Duodenal mucosa (tissue), 2 donors: Measurements from ENCODE around the gene RIMBP2.

ENCODE experiments used
- H3K27ac ChIP-seq: one replicate; pipeline ENCODE4 v1.7.0; 2013; ENCODE audit warnings: low read depth, low read length
- H3K27me3 ChIP-seq, 2 donors: one replicate each; pipeline ENCODE4 v1.7.0; 2013; ENCODE audit warnings: low read length in 2 of 2, control low read depth in 1 of 2; ENCODE audit not compliant: insufficient read depth in 2 of 2, control insufficient read depth in 1 of 2
- H3K36me3 ChIP-seq, 2 donors: one replicate each; pipeline ENCODE4 v1.7.0; 2013; ENCODE audit warnings: low read length in 2 of 2, control low read depth in 1 of 2; ENCODE audit not compliant: insufficient read depth in 2 of 2, control insufficient read depth in 1 of 2
- H3K4me1 ChIP-seq, 2 donors: one replicate each; pipeline ENCODE4 v1.7.0; 2013; ENCODE audit warnings: low read length in 2 of 2, control low read depth in 1 of 2; ENCODE audit not compliant: insufficient read depth in 2 of 2, control insufficient read depth in 1 of 2
- H3K4me3 ChIP-seq, 2 donors: one replicate each; pipeline ENCODE4 v1.7.0; 2013; ENCODE audit warnings: low read length in 2 of 2, low read depth in 1 of 2
- H3K9ac ChIP-seq, 2 donors: one replicate each; pipeline ENCODE4 v1.7.0; 2013; ENCODE audit warnings: low read length in 2 of 2, low read depth in 1 of 2
- H3K9me3 ChIP-seq, 2 donors: one replicate each; pipeline ENCODE4 v1.7.0; 2013; ENCODE audit warnings: low read length in 2 of 2, control low read depth in 1 of 2; ENCODE audit not compliant: control insufficient read depth in 1 of 2

RIMBP2 gene

DNA sequence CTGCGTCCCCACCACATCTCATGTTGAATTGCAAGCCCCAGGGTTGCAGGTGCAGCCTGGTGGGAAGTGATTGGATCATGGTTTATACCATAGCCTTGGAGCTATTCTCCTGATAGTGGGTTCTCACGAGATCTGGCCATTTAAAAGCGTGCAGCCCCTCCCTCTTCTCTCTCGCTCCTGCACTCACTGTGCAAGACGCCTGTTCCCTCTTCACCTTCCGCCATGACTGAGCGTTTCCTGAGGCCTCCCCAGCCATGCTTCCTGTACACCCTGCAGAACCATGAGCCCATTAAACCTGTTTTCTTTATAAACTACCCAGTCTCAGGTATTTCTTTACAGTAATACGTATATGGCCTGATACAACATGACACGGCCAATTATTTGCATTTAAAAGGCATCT lies 146.6 kb downstream of the RIMBP2 start:
- Histone ChIP-seq H3K27me3 (no peaks in the 10 kb centered on the region), H3K27ac (no peak overlapping the region), H3K36me3 (no peaks in the 10 kb centered on the region), H3K4me1 (no peaks in the 10 kb centered on the region), H3K9ac (no peak overlapping the region), H3K4me3 (no peak overlapping the region), H3K9me3 (peaks cover 7% of the 10 kb centered on the region in 2 donors)

- Histone ChIP-seq H3K27ac (no peak overlapping the region), H3K4me3 (no peak overlapping the region), H3K4me1 (no peaks in the 10 kb centered on the region), H3K27me3 (no peaks in the 10 kb centered on the region), H3K9me3 (peaks cover 7% of the 10 kb centered on the region in 2 donors), H3K36me3 (no peaks in the 10 kb centered on the region), H3K9ac (no peak overlapping the region)
These were observed 147.6 kb downstream of the RIMBP2 start for GRCh38 chr12:130568501-130568900.

DNA sequence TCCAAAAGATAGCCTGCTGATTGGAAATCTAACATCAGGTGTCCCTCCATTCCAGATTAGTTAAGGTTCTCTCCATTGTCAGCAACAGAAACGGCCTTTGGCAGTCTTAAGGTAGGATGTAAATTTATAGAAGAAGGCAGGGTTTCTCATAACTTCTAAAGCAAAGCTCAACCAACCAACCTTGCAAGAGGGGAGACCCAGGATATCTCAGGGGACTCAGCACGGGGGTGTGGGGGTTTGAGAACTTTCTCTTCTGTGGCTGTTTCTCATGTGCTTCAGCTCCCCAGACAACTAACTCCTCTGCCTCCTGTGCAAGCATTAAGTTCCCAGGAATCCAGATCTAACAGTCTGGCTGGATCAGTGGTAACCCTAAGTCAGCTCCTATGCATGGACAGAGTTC lies 148.1 kb downstream of the RIMBP2 start:
- H3K9me3 ChIP-seq: peaks cover 7% of the 10 kb centered on the region in 2 donors
- no peaks in the 10 kb centered on the region for H3K36me3 ChIP-seq
- no peak overlapping the region for H3K9ac ChIP-seq
- no peak overlapping the region for H3K4me3 ChIP-seq
- H3K27me3 ChIP-seq: no peaks in the 10 kb centered on the region
- H3K4me1 ChIP-seq: no peaks in the 10 kb centered on the region
- H3K27ac ChIP-seq: no peak overlapping the region

GRCh38 chr12:130566446-130567155 lies 149.5 kb downstream of the RIMBP2 start:
- H3K9ac ChIP-seq: no peak overlapping the region
- no peaks in the 10 kb centered on the region for H3K36me3 ChIP-seq
- H3K4me1 ChIP-seq: no peaks in the 10 kb centered on the region
- peaks cover 7% of the 10 kb centered on the region in 2 donors for H3K9me3 ChIP-seq
- H3K27me3 ChIP-seq: no peaks in the 10 kb centered on the region
- no peak overlapping the region for H3K27ac ChIP-seq
- no peak overlapping the region for H3K4me3 ChIP-seq

DNA sequence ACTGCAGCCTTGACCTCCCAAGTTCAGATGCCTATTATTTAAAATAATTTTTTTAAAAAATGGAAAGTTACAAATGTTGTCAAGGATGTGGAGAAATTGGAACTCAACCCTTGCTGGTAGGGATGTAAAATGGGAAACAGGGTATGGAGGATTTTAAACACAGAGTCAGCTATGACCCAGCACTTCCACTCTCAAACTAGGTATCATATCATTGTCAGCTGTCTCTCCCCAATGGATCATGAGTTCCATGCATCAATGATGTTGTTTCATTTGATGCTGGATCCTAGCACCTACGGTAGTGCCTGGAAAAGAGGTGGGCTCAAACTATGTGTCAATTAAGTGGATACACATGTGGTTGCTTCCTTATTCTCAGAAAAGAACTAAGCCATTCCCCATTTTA lies 150.9 kb downstream of the RIMBP2 start:
- no peak overlapping the region for H3K9ac ChIP-seq
- H3K4me1 ChIP-seq: no peaks in the 10 kb centered on the region
- peaks cover 7% of the 10 kb centered on the region in 2 donors for H3K9me3 ChIP-seq
- no peak overlapping the region for H3K27ac ChIP-seq
- H3K4me3 ChIP-seq: no peak overlapping the region
- H3K27me3 ChIP-seq: no peaks in the 10 kb centered on the region
- H3K36me3 ChIP-seq: no peaks in the 10 kb centered on the region

DNA sequence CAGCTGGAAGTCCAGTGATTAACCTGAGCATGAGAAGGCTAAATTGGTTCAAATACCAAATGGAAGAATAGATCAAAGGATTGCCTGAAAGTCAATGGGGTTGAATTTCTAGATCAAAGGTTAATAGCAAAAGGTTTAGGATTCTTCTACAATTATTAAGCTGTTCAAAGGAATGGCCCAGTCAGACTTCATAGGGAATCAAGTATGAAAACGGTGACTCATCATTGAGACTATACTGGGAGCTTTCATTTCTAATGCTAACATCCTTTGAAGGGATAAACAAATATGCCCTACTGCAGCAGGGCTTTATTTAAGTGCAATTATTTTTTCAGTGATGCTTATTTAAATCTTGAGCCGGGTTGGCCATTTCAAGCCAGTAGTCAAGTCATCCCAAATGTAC lies 152.8 kb downstream of the RIMBP2 start:
- no peak overlapping the region for H3K27ac ChIP-seq
- no peaks in the 10 kb centered on the region for H3K36me3 ChIP-seq
- H3K4me1 ChIP-seq: peaks cover 6 to 11% of the 10 kb centered on the region in 2 donors
- no peak overlapping the region for H3K4me3 ChIP-seq
- no peak overlapping the region for H3K9ac ChIP-seq
- H3K27me3 ChIP-seq: peaks cover 0 to 4% of the 10 kb centered on the region in 2 donors
- peaks cover 7% of the 10 kb centered on the region in 2 donors for H3K9me3 ChIP-seq

DNA sequence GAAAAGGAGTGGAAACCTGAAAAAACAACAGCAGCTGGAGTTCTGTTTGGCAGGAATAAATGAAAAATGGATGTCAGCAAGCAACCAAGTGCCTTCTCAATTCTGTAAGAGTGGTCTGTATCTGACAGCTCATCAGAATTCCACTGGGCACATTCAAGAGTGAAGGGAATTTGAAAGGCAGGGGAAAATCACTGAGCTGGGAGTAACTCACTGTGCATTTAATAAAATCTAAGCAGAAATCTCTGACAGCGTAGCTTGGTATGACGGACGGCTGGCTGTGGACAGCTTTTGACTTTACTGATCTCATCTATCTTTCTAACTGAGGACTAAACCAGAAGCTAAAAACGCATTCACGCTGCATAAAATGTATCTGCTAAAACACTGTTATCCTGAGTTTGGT lies 153.4 kb downstream of the RIMBP2 start:
- Histone ChIP-seq H3K27ac (no peak overlapping the region), H3K4me1 (peaks cover 12 to 15% of the 10 kb centered on the region in 2 donors), H3K36me3 (no peaks in the 10 kb centered on the region), H3K27me3 (peaks cover 0 to 4% of the 10 kb centered on the region in 2 donors), H3K9me3 (peaks cover 7% of the 10 kb centered on the region in 2 donors), H3K4me3 (no peak overlapping the region), H3K9ac (no peak overlapping the region)

- H3K9ac ChIP-seq: no peak overlapping the region
- peaks cover 26 to 38% of the 10 kb centered on the region in 2 donors for H3K4me1 ChIP-seq
- no peaks in the 10 kb centered on the region for H3K36me3 ChIP-seq
- H3K27me3 ChIP-seq: peaks cover 0 to 4% of the 10 kb centered on the region in 2 donors
- H3K4me3 ChIP-seq: no peak overlapping the region
- no peak overlapping the region for H3K27ac ChIP-seq
- peaks cover 2 to 3% of the 10 kb centered on the region in 2 donors for H3K9me3 ChIP-seq
These were observed 155.8 kb downstream of the RIMBP2 start for GRCh38 chr12:130560321-130560720.

DNA sequence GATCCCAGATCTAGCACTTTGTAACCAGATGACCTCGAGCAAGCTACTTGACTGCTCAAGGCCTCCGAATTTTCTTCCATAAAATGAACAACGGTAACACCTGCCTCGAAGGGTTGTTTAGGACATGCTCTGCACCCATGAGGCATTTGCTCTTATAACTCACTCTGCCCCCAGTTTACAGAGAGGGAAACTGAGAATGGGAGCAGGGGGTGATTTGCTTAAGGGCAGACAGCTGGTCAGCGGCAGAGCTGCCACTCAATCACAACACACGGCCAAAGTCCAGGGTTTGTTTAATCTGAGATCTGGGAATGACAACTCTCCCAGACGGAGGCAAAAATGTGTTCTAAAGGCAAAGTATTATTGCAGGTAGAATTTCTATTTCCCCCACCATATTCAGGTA lies 156.3 kb downstream of the RIMBP2 start:
- H3K36me3 ChIP-seq: no peaks in the 10 kb centered on the region
- no peak overlapping the region for H3K4me3 ChIP-seq
- H3K4me1 ChIP-seq: peaks cover 26 to 38% of the 10 kb centered on the region in 2 donors
- no peak overlapping the region for H3K9ac ChIP-seq
- H3K27ac ChIP-seq: no peak overlapping the region
- H3K9me3 ChIP-seq: no peaks in the 10 kb centered on the region
- peaks cover 0 to 4% of the 10 kb centered on the region in 2 donors for H3K27me3 ChIP-seq

- H3K4me3 ChIP-seq: peak overlapping the region in 1 of 2 donors; percentile 19
- no peak overlapping the region for H3K9ac ChIP-seq
- peaks cover 0 to 4% of the 10 kb centered on the region in 2 donors for H3K27me3 ChIP-seq
- peaks cover 26 to 38% of the 10 kb centered on the region in 2 donors for H3K4me1 ChIP-seq
- no peaks in the 10 kb centered on the region for H3K9me3 ChIP-seq
- H3K36me3 ChIP-seq: no peaks in the 10 kb centered on the region
- H3K27ac ChIP-seq: no peak overlapping the region
These were observed 158.0 kb downstream of the RIMBP2 start for GRCh38 chr12:130557886-130558765.
